A673 (cell line): ENCODE measurements around the gene ZC3HAV1L. TPM values are rescaled to one million over a fixed set of nuclear protein-coding genes. Genes with fewer than 3 reads are reported as not detected.

Experiments used
- BruUV-seq: library from RNA; stranded (reverse); fragments of 400-500 nt; replicated peaks from 2 replicates; lab custom pipeline; 2021; lab: Mats Ljungman, UMichigan
- CTCF ChIA-PET: fragments of 300-600 bp; sonication (Branson Sonifier 250); formaldehyde crosslinking; loops from one replicate; lab custom pipeline; 2022; ENCODE audit warnings: antibody characterized with exemption; lab: Charles Lee
- POLR2A ChIA-PET: fragments of 300-600 bp; sonication (Branson Sonifier 250); formaldehyde crosslinking; loops from one replicate; lab custom pipeline; 2022; ENCODE audit warnings: antibody characterized with exemption; ENCODE audit not compliant: low non-redundant PET; lab: Charles Lee
- DNase-seq: peaks from one replicate; pipeline ENCODE4 v3.0.0-alpha.2; 2015; ENCODE audit warnings: low spot score
- H3K27ac ChIP-seq: fragments of 200-600 bp; sonication (generic); 2 replicates; pipeline ENCODE4 v1.5.1; 2016; ENCODE audit warnings: mixed run types, low read depth, mild to moderate bottlenecking, mixed read lengths, antibody characterized with exemption, low read length; ENCODE audit not compliant: poor library complexity, severe bottlenecking
- H3K27me3 ChIP-seq: fragments of 200-600 bp; sonication (generic); replicated peaks from 2 replicates; pipeline ENCODE4 v1.6.1; 2017; ENCODE audit warnings: mixed run types, low read depth, mild to moderate bottlenecking, mixed read lengths, antibody characterized with exemption, low read length; ENCODE audit not compliant: insufficient read depth, poor library complexity
- H3K36me3 ChIP-seq: fragments of 200-600 bp; sonication (generic); 2 replicates; pipeline ENCODE4 v1.6.1; 2016; ENCODE audit warnings: mixed run types, mild to moderate bottlenecking, mixed read lengths, antibody characterized with exemption, low read length; ENCODE audit not compliant: insufficient read depth, poor library complexity, severe bottlenecking
- H3K4me1 ChIP-seq: fragments of 200-600 bp; sonication (generic); 2 replicates; pipeline ENCODE4 v1.6.1; 2017; ENCODE audit warnings: mixed run types, mild to moderate bottlenecking, mixed read lengths, antibody characterized with exemption, low read length; ENCODE audit not compliant: insufficient read depth, poor library complexity, severe bottlenecking
- H3K4me3 ChIP-seq: fragments of 200-600 bp; sonication (generic); 2 replicates; pipeline ENCODE4 v1.5.1; 2016; ENCODE audit warnings: low read depth, mixed run types, mild to moderate bottlenecking, mixed read lengths, low read length; ENCODE audit not compliant: poor library complexity, severe bottlenecking
- H3K9me3 ChIP-seq: fragments of 200-600 bp; sonication (generic); 2 replicates; pipeline ENCODE4 v1.6.1; 2016; ENCODE audit warnings: mixed run types, low read depth, mild to moderate bottlenecking, mixed read lengths, antibody characterized with exemption, low read length; ENCODE audit not compliant: poor library complexity, severe bottlenecking
- EZH2 ChIP-seq: fragments of 200-600 bp; sonication (generic); IDR thresholded peaks from 2 replicates; pipeline ENCODE4 v1.6.1; 2017; ENCODE audit warnings: borderline replicate concordance, low read depth, mild to moderate bottlenecking, mixed read lengths, antibody characterized with exemption, low read length; ENCODE audit not compliant: poor library complexity, severe bottlenecking
- intact Hi-C: fragments of 100-400 bp; cut with micrococcal nuclease; formaldehyde crosslinking; loops from one replicate; pipeline ENCODE4 v1.10.0; 2022; ENCODE audit not compliant: unreplicated experiment
- total RNA-seq: library from RNA; stranded (reverse); gene quantifications from 2 replicates; pipeline ENCODE4 v1.2.3, GENCODE V29; 2021
- TF ChIP-seq, protein P1 (sequence below): fragments of 300-800, 200-600 bp; sonication (generic); conservative IDR thresholded peaks from 2 replicates; pipeline ENCODE4 v1.5.1; 2017; ENCODE audit warnings: low read depth, mild to moderate bottlenecking, antibody characterized with exemption, low read length, moderate library complexity, mixed read lengths

ZC3HAV1L gene
- total RNA-seq, 1 experiment from 2014 or later = 36.5 TPM

DNA sequence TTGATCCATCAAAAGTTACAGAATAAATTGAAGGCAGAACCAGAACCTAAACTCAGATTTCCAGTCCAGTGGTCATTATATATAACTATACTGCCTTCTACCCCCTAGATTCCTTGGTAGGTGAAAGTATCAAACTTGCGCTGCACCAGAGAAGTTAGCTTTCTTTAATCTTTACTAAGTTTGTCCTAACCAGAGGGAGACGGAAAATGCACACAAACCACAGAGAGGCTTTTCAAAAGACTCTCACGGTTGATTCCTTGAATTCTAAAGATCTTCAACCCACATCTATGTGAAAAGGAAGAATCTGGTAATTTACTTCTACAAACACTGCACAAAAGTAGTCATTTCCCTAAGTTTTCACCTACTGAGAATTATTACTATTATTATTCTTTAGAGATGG is 36.4 kb downstream of the ZC3HAV1L start:
- Histone ChIP-seq H3K27me3 (no peaks in the 10 kb centered on the region), H3K36me3 (no peaks in the 10 kb centered on the region), H3K4me3 (no peak overlapping the region), H3K9me3 (peaks cover 5% of the 10 kb centered on the region), H3K27ac (no peak overlapping the region), H3K4me1 (no peaks in the 10 kb centered on the region)
- no peak for DNase-seq
- CTCF ChIA-PET = no interaction called here
- no TSS peak for BruUV-seq
- TF ChIP-seq EZH2 = no peak
- TF ChIP-seq, protein P1, sequence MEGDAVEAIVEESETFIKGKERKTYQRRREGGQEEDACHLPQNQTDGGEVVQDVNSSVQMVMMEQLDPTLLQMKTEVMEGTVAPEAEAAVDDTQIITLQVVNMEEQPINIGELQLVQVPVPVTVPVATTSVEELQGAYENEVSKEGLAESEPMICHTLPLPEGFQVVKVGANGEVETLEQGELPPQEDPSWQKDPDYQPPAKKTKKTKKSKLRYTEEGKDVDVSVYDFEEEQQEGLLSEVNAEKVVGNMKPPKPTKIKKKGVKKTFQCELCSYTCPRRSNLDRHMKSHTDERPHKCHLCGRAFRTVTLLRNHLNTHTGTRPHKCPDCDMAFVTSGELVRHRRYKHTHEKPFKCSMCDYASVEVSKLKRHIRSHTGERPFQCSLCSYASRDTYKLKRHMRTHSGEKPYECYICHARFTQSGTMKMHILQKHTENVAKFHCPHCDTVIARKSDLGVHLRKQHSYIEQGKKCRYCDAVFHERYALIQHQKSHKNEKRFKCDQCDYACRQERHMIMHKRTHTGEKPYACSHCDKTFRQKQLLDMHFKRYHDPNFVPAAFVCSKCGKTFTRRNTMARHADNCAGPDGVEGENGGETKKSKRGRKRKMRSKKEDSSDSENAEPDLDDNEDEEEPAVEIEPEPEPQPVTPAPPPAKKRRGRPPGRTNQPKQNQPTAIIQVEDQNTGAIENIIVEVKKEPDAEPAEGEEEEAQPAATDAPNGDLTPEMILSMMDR = no peak
- POLR2A ChIA-PET = no interaction called here
- intact Hi-C loops = no loop called here

DNA sequence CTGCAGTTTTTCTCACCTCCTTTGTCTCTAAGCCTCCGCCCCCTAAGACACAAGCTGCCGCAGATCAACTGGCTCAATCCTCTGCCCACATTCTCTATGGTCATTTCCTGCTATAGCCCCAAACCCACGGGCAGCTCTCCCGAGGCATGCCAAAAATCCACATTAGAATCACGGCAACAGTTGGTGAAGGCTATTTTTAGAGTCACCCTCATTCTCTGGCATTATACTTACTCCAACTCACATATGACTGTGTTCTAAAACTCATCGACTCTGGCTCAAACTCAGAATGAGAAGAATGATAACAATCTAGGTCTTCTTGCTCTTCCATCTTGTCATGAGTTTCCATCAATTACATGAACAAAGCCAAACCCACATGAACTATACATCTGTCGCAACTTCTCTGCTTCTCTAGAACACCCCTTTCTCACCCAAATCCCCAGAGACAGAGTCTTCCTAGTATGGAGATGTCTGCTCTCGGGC is 43.8 kb downstream of the ZC3HAV1L start:
- TF ChIP-seq EZH2 = no peak
- TF ChIP-seq, protein P1 = no peak
- Histone ChIP-seq H3K36me3 (no peaks in the 10 kb centered on the region), H3K27ac (no peak overlapping the region), H3K4me3 (no peak overlapping the region), H3K4me1 (no peaks in the 10 kb centered on the region), H3K9me3 (peaks cover 5% of the 10 kb centered on the region), H3K27me3 (no peaks in the 10 kb centered on the region)
- intact Hi-C loops = no loop called here
- ChIA-PET POLR2A (no interaction called here), CTCF (no interaction called here)
- BruUV-seq = no TSS peak
- DNase-seq = no peak

GRCh38 chr7:138987686-138988085 is 48.2 kb downstream of the ZC3HAV1L start:
- CTCF ChIA-PET = no interaction called here
- Histone ChIP-seq H3K27me3 (peaks cover 1% of the 10 kb centered on the region), H3K27ac (no peak overlapping the region), H3K4me1 (no peaks in the 10 kb centered on the region), H3K9me3 (peaks cover 5% of the 10 kb centered on the region), H3K4me3 (no peak overlapping the region), H3K36me3 (no peaks in the 10 kb centered on the region)
- BruUV-seq = no TSS peak
- no peak for TF ChIP-seq EZH2
- TF ChIP-seq, protein P1 = no peak
- no peak for DNase-seq
- POLR2A ChIA-PET = no interaction called here
- intact Hi-C loops = no loop called here
